ENCODE measurements around the gene LCE3B.

Gene LCE3B

GRCh38 chr1:152663098-152663497, 49.5 kb downstream of the LCE3B start, which contains the start of gene LCE2D:
Gene LCE2D, plus strand, starts transcription at chr1:152663380. Its CDS starts 726 bp downstream, at chr1:152664106.
- no peak for DNase-seq
